Neuron (in vitro differentiated cells): ENCODE measurements around the gene FAM174B.

Source experiments
- H2AFZ ChIP-seq: one replicate; pipeline ENCODE4 v1.6.1; 2013; ENCODE audit warnings: low read depth, mild to moderate bottlenecking, inconsistent platforms, low read length, moderate library complexity
- H3K27me3 ChIP-seq: one replicate; pipeline ENCODE4 v1.6.1; 2013; ENCODE audit warnings: low read length; ENCODE audit not compliant: insufficient read depth
- H3K36me3 ChIP-seq: one replicate; pipeline ENCODE4 v1.6.1; 2013; ENCODE audit warnings: low read length; ENCODE audit not compliant: insufficient read depth
- H3K4me1 ChIP-seq: one replicate; pipeline ENCODE4 v1.6.1; 2013; ENCODE audit warnings: low read length; ENCODE audit not compliant: insufficient read depth
- H3K4me3 ChIP-seq: 2 replicates; pipeline ENCODE4 v1.5.1; 2013; ENCODE audit warnings: mild to moderate bottlenecking, low read length, moderate library complexity
- H3K9me3 ChIP-seq: one replicate; pipeline ENCODE4 v1.6.1; 2013; ENCODE audit warnings: low read length

FAM174B gene

GRCh38 chr15:92661069-92661468, 5.5 kb upstream of the FAM174B start:
- Histone ChIP-seq H3K4me1 (no peaks in the 10 kb centered on the region), H2AFZ (no peak overlapping the region), H3K36me3 (no peaks in the 10 kb centered on the region), H3K9me3 (peaks cover 5% of the 10 kb centered on the region), H3K27me3 (peaks cover 8% of the 10 kb centered on the region), H3K4me3 (no peak overlapping the region)

- no peak overlapping the region for H2AFZ ChIP-seq
- H3K36me3 ChIP-seq: no peaks in the 10 kb centered on the region
- H3K4me3 ChIP-seq: no peak overlapping the region
- H3K4me1 ChIP-seq: peaks cover 2% of the 10 kb centered on the region
- H3K9me3 ChIP-seq: peaks cover 5% of the 10 kb centered on the region
- peaks cover 10% of the 10 kb centered on the region for H3K27me3 ChIP-seq
Observed at GRCh38 chr15:92657486-92657885, 1.9 kb upstream of the FAM174B start.

DNA sequence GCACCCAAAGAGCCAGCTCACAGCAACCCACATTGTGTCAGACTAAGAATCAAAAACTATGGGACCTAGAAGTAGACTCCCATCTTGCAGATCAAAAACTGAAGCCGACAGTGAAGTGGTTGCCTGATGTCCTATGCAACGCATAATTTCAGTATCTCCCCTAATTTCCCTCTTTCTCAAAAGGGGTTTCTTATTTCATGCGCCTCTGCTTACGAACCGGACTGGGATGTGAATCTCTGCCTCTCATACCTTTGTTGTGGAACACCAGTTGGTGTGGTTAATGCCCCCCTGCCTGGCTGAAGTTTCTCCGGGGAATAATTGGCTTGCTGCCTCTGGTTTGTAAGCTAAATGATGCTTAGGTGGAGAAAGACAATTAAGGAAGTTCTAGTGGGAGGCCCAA, 514 bp upstream of the FAM174B start:
- Histone ChIP-seq H3K27me3 (peaks cover 10% of the 10 kb centered on the region), H2AFZ (peak overlapping the region; percentile 89), H3K4me1 (peaks cover 2% of the 10 kb centered on the region), H3K9me3 (peaks cover 5% of the 10 kb centered on the region), H3K36me3 (no peaks in the 10 kb centered on the region), H3K4me3 (peak overlapping the region; percentile 57)

- peaks cover 5% of the 10 kb centered on the region for H3K9me3 ChIP-seq
- no peaks in the 10 kb centered on the region for H3K36me3 ChIP-seq
- H3K4me3 ChIP-seq: no peak overlapping the region
- H3K27me3 ChIP-seq: peaks cover 10% of the 10 kb centered on the region
- H2AFZ ChIP-seq: no peak overlapping the region
- H3K4me1 ChIP-seq: peaks cover 2% of the 10 kb centered on the region
Observed at GRCh38 chr15:92654662-92655061, 913 bp downstream of the FAM174B start.

- peaks cover 2% of the 10 kb centered on the region for H3K4me1 ChIP-seq
- peaks cover 10% of the 10 kb centered on the region for H3K27me3 ChIP-seq
- no peak overlapping the region for H2AFZ ChIP-seq
- no peak overlapping the region for H3K4me3 ChIP-seq
- H3K36me3 ChIP-seq: no peaks in the 10 kb centered on the region
- H3K9me3 ChIP-seq: peaks cover 5% of the 10 kb centered on the region
Observed at GRCh38 chr15:92653836-92654539, 1.6 kb downstream of the FAM174B start.

DNA sequence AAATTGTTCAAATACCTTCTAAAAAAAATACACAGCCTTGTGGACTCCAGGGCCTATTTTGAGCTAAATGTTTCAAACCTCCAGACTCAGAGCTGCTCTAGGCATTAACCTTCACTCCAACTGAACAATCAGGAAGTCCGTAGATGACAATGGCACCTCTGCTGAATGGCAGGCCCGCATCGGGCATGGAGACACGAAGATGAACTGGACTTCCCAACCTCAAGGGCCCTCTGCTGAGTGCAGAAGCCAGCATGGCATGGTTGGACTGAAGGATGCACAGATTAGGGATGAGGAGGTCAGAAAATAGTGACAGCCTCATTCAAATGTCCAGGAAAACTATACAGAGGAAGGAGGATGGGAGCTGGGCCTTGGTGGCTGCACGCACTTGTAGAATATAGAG, 2.2 kb downstream of the FAM174B start:
- Histone ChIP-seq H3K27me3 (peaks cover 10% of the 10 kb centered on the region), H2AFZ (no peak overlapping the region), H3K4me1 (peaks cover 5% of the 10 kb centered on the region), H3K4me3 (no peak overlapping the region), H3K36me3 (no peaks in the 10 kb centered on the region), H3K9me3 (peaks cover 5% of the 10 kb centered on the region)

- Histone ChIP-seq H3K4me3 (no peak overlapping the region), H3K27me3 (peaks cover 10% of the 10 kb centered on the region), H3K9me3 (peaks cover 5% of the 10 kb centered on the region), H2AFZ (no peak overlapping the region), H3K36me3 (no peaks in the 10 kb centered on the region), H3K4me1 (peaks cover 12% of the 10 kb centered on the region)
Observed at GRCh38 chr15:92652576-92652966, 3.0 kb downstream of the FAM174B start.

DNA sequence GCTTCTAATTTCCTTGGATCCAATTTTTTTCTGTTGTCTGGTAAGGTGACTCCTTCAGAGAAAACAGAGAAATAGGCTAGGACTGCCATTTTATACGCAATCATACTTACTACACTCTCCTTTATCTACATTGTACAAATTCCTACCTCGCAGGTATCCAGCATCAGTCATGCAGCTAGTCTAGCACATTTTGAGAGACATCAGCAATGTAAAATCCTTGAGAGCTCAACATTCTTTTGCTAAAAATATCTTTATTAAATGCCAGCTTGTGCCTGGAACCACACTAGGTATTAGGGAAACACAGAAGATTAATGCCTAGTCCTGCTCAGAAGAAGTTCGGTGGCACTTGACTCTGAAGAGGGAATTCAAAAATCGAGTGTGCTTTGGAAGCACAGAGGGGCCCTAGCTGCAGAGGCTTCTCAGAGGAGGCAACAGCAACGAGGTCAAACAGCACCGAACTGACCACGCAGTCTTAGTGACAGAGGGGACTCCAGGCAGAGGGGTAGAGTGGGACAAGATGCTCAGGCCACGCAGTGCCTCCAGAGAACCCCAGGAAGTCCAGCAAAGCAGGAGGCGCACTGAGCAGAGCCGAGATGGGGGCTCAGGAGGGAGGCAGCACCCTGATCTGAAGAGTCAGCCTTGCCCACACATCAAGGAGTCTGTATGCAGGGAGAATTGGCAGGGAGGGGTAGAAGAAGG, 3.5 kb downstream of the FAM174B start:
- H2AFZ ChIP-seq: no peak overlapping the region
- peaks cover 10% of the 10 kb centered on the region for H3K27me3 ChIP-seq
- peaks cover 18% of the 10 kb centered on the region for H3K4me1 ChIP-seq
- H3K4me3 ChIP-seq: no peak overlapping the region
- peaks cover 4% of the 10 kb centered on the region for H3K9me3 ChIP-seq
- H3K36me3 ChIP-seq: no peaks in the 10 kb centered on the region

- Histone ChIP-seq H3K36me3 (no peaks in the 10 kb centered on the region), H2AFZ (no peak overlapping the region), H3K27me3 (peaks cover under 1% of the 10 kb centered on the region), H3K9me3 (no peaks in the 10 kb centered on the region), H3K4me1 (peaks cover 19% of the 10 kb centered on the region), H3K4me3 (no peak overlapping the region)
Observed at GRCh38 chr15:92650966-92651365, 4.6 kb downstream of the FAM174B start.

- no peaks in the 10 kb centered on the region for H3K27me3 ChIP-seq
- no peaks in the 10 kb centered on the region for H3K36me3 ChIP-seq
- peaks cover 19% of the 10 kb centered on the region for H3K4me1 ChIP-seq
- H2AFZ ChIP-seq: no peak overlapping the region
- H3K9me3 ChIP-seq: no peaks in the 10 kb centered on the region
- no peak overlapping the region for H3K4me3 ChIP-seq
Observed at GRCh38 chr15:92650256-92650655, 5.3 kb downstream of the FAM174B start.

GRCh38 chr15:92648190-92648875, 7.2 kb downstream of the FAM174B start:
- H3K4me3 ChIP-seq: no peak overlapping the region
- peaks cover 17% of the 10 kb centered on the region for H3K4me1 ChIP-seq

DNA sequence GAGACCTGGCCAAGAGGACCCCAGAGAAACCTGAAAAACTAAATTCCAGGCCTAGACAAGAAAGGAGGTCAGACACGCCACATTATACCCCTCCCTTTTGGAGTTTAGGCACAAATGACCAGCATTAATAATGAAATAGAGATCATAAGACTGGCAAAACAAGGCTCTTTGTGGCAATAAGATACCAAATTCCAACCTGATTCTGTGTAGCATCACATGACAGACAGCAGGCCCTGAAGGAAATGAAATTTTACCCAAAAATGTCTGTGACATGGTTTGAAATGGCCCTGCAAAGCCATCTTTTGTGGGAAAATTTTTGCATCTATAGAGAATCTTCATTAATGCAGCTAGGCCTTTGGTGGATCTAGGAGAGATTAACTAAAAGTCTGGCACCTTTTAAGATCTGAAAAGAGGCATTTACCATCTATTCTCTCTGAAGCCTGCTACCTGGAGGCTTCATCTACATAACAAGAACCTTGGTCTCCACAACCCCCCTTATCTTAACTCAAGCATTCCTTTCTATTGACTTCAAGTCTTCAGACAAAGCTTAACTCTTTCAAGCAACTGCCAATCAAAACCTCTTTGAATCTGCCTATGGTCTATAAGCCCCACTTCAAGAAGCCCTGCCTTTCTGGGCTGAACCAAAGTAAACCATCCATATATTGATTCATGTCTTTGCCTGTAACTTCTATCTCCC, 8.0 kb downstream of the FAM174B start:
- no peak overlapping the region for H3K4me3 ChIP-seq
- no peaks in the 10 kb centered on the region for H3K9me3 ChIP-seq
- peaks cover 17% of the 10 kb centered on the region for H3K4me1 ChIP-seq
- H2AFZ ChIP-seq: no peak overlapping the region
- no peaks in the 10 kb centered on the region for H3K27me3 ChIP-seq
- no peaks in the 10 kb centered on the region for H3K36me3 ChIP-seq

More at GRCh38 chr15:92648190-92648875, 7.2 kb downstream of the FAM174B start:
- no peaks in the 10 kb centered on the region for H3K36me3 ChIP-seq
- H3K27me3 ChIP-seq: no peaks in the 10 kb centered on the region
- H3K9me3 ChIP-seq: no peaks in the 10 kb centered on the region
- no peak overlapping the region for H2AFZ ChIP-seq

DNA sequence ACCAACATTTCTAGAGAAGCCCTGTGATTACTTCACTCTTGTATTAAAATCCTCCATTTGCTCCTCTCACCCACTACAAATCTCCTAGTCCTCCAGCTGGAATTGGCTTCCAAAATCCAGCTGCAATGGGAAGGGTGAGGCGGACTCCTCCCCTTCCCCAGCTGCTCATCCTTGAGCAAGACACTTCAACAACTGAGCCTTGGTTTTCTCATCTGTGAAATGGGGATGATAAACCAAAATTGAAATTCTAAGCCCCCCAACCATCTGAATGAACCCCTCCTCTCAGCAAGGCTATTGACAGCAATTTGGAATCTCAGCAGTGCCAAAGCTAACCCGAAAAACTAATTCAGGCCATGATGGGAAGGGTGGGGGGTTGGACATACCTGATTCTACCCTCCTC, 9.4 kb downstream of the FAM174B start:
- Histone ChIP-seq H2AFZ (no peak overlapping the region), H3K9me3 (no peaks in the 10 kb centered on the region), H3K36me3 (no peaks in the 10 kb centered on the region), H3K4me3 (no peak overlapping the region), H3K27me3 (no peaks in the 10 kb centered on the region), H3K4me1 (peaks cover 17% of the 10 kb centered on the region)
